HL-60/S4 (cell line): ENCODE results near the gene WLS.

Experiments
- in situ Hi-C: fragments of 300-500 bp; cut with MboI; formaldehyde crosslinking; loops from 2 replicates; pipeline ENCODE4 v1.14.3; 2022; ENCODE audit warnings: low sequenced_read_pairs

WLS gene

GRCh38 chr1:68141071-68142021 lies 91.0 kb downstream of the WLS start:
- in situ Hi-C loops, result no loop called here

DNA sequence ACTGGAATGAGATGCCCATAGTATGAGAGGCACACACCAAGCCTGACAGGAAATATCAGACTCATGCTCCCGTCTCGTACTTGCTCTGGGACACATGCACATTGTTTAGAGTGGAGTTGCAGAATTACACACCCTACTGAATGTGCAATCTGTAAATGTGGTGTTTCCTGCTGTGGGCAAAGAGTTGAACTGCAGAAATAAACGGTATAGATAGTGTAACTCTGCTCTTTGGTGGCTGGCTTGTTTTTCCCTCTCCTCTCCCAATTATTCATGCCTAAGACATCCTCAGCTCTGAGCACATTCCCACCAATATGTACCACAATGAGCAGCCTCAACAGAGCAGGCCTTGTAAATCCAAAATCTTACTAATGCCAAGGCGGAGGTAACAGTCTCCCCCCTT lies 91.8 kb downstream of the WLS start:
- in situ Hi-C loops, result no loop called here

DNA sequence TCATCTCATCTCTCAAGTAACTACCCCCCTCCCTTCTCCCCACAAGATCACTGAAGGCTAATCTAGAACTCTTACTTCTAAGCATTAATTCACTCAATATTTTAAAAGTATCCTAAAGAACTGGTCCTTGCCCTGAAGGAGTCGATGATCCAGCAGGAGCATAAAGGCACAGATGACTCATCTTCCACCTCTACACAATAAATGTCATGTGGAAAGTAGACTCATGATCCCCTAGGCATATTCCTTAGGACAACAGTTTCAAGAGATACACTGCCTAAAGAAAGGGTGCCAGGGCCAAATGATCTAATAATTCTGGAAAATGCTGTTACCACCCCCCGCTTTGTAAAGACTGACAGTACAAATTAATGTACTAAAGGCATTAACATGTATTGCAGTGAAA lies 96.1 kb downstream of the WLS start:
- in situ Hi-C loops, result no loop called here

- in situ Hi-C loops, result no loop called here
Measured at GRCh38 chr1:68132426-68133130, 99.7 kb downstream of the WLS start.

GRCh38 chr1:68131261-68131660 lies 101.1 kb downstream of the WLS start:
- in situ Hi-C loops, result no loop called here

GRCh38 chr1:68129536-68130250 lies 102.6 kb downstream of the WLS start:
- in situ Hi-C loops, result no loop called here

DNA sequence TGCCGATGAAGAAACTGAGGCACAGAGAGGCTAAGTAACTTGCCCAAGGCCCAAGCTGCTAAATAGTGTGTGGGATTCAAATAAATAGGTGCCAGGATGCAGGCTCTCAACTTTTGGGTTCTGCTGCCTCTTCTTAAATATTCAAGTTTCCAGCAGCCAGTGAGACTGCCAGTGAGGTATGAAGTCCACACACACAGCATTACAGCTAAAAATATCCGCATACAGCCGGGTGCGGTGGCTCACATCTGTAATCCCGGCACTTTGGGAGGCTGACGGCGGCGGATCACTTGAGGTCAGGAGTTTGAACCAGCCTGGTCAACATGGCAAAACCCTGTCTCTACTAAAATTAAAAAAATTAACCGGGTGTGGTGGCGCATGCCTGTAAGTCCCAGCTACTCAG lies 103.5 kb downstream of the WLS start:
- in situ Hi-C loops, result no loop called here

GRCh38 chr1:68128157-68128556 lies 104.2 kb downstream of the WLS start:
- in situ Hi-C loops, result no loop called here

DNA sequence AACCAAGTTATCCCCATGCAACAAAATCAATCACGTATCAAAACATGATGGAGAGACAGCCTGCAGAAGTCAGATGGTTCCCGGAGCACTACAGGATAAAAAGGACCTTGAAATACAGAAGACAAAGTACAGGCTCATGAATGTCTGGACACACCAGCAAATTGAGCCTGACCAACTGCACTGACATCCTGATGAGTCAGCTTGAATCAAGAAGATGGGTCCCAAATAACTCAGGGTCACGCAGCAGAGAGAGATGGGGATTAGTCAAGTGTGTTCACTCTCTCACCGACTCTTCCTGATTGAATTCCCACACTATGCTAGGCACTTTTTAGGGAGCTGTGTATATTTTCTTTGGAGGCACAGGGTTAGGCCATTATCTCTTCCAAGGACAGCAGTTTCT lies 110.8 kb downstream of the WLS start:
- in situ Hi-C loops, result loop anchor here (25.0 kb wide), 1 partner anchor 216 kb away; no protein-coding TSS in a partner anchor

- in situ Hi-C loops, result loop anchor here (25.0 kb wide), 1 partner anchor 217 kb away; no protein-coding TSS in a partner anchor
Measured at GRCh38 chr1:68120136-68120791, 112.1 kb downstream of the WLS start.

GRCh38 chr1:68119445-68119844 lies 112.9 kb downstream of the WLS start:
- in situ Hi-C loops, result loop anchor here (25.0 kb wide), 1 partner anchor 218 kb away; no protein-coding TSS in a partner anchor

- in situ Hi-C loops, result loop anchor here (25.0 kb wide), 1 partner anchor 220 kb away; no protein-coding TSS in a partner anchor
Measured at GRCh38 chr1:68117416-68117815, 114.9 kb downstream of the WLS start.

DNA sequence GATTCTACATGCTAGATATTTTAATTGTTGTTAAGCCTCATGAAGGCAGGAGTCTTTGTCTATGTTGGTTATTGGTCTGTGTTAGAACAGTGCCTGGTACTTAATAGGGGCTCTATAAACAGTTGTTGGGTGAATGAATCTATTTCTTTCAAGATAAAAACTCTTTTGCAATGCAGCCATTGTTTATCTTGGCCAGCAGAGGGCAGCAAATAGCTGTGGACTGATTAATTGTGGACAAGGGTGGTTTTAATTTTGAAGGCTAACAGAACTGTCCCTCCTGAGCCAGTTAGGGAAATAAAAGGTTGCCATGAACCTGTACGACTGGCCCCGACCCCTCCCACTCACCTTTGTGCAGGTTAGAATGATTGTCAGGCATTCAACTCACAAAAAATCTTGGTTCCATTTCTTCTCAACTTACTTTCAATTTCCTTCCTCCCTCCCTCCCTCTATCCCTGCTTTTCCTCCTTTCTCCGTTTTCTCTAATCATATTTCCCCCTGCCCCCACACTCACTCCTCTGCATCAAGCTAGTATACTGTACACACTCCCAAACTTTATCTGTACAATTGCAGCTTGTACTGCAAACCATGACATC lies 115.6 kb downstream of the WLS start:
- in situ Hi-C loops, result loop anchor here (25.0 kb wide), 1 partner anchor 221 kb away; no protein-coding TSS in a partner anchor

- in situ Hi-C loops, result loop anchor here (25.0 kb wide), 1 partner anchor 222 kb away; no protein-coding TSS in a partner anchor
Measured at GRCh38 chr1:68115308-68115707, 117.0 kb downstream of the WLS start.

DNA sequence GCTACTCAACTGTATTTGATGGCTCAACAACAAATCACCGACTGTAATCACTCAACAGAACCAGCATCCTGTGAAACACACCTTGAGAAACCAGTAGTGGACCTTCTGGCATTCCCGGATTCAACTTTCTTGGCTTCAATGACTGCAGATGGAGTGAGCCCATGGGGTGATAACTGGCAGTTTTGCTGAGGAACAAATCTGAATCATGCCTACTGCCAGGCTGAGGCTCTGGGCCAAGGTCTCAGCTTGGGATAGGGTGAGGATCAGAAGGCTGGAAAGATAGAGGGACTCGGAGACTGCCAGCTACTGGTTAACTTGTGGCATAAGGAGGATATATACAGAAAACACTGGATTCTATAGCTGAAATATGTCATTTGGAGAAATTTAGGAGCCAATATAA lies 118.4 kb downstream of the WLS start:
- in situ Hi-C loops, result loop anchor here (25.0 kb wide), 1 partner anchor 223 kb away; no protein-coding TSS in a partner anchor

DNA sequence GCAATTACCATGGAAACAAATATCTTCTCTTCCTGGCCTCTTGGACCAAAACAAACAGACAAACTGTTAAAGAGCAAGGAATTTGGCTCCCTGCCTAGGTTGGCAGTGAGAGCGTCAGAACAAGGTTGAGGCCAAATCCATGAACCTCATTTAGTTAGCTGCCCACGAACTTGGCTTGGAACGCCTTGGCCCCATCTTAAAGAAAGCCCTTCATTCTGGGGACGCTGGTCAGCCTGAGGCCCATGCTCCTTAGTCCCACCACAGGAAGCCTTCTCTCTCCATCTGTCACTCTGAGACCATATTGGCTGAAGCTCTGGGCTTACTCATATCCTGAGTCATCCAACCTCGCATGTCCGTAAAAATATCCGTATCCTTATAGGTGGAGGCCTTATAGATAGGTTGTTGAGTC lies 119.5 kb downstream of the WLS start:
- in situ Hi-C loops, result loop anchor here (25.0 kb wide), 1 partner anchor 224 kb away; no protein-coding TSS in a partner anchor

GRCh38 chr1:68111519-68112436 lies 120.5 kb downstream of the WLS start:
- in situ Hi-C loops, result loop anchor here (25.0 kb wide), 1 partner anchor 226 kb away; no protein-coding TSS in a partner anchor

DNA sequence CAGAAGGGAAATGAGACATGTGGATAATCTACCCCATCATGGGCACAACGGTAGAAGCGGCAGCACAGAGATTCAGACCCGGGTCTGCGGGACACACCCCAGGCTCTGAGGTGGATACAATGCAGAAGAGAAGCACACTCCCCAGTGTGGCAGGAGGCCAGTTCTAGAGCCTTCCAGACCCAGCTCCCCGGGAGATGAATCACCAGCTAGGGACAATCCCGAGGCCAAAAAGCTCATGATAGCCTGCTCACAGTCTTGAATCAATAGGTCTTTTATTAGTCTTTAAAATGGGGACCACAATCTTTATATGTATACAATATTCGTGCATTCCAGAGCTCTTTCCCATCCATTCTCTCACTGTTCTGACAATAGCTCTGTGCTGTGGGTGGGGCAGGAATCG lies 124.6 kb downstream of the WLS start:
- in situ Hi-C loops, result loop anchor here (25.0 kb wide), 1 partner anchor 230 kb away; no protein-coding TSS in a partner anchor
